ENCODE measurements around the gene MAOB. TPM values are rescaled to one million over a fixed set of nuclear protein-coding genes. Genes with fewer than 3 reads are reported as not detected.

Gene MAOB
- polyA plus RNA-seq, 3 donors: not detected

DNA sequence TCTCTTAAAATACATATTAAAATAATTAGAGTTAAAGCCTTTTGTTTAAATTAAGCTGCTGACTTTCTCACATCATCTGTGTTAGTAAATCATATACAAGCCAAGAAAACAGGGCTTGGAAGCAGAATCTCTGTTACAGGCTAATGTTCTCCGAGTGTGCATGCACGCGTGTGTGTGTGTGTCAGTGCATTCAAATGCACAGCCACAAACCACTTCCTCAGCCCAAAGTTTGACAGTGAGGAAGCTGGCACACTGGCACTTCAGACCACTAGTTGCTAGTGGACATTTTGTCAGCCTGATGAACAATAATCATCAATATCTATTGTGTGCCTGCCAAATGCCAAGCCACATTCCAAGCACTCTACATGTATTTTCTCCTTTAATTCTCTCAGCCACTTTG, 5.6 kb downstream of the MAOB start:
- H3K4me1 Mint-ChIP-seq: no peaks in the 10 kb centered on the region
- H3K4me3 ChIP-seq (replicated peaks in 1 of 3; ENCODE audit: low read depth in 2 of 3, low read length in 3 of 3): no peak overlapping the region
- WGBS (ENCODE audit: insufficient coverage): no CpG with 5 or more reads among the region's 3 CpGs
- no peaks in the 10 kb centered on the region for H3K9me3 ChIP-seq (replicated peaks in 1 of 2; ENCODE audit: control insufficient read depth in 1 of 2, insufficient read depth in 1 of 2, low read length in 2 of 2)
- H3K4me3 Mint-ChIP-seq: no peak overlapping the region
- H3K27me3 Mint-ChIP-seq (ENCODE audit: low read depth in 3 of 3): peaks cover 4 to 12% (median 7%) of the 10 kb centered on the region in 3 donors
- H3K9ac ChIP-seq (ENCODE audit: insufficient read depth, low read length, poor library complexity, severe bottlenecking): no peak overlapping the region
- H3K27ac Mint-ChIP-seq: no peak overlapping the region
- DNase-seq: no peak
- no peaks in the 10 kb centered on the region for H3K36me3 ChIP-seq (replicated peaks in 1 of 2; ENCODE audit: control insufficient read depth in 1 of 2, insufficient read depth in 2 of 2, low read length in 2 of 2)
- H3K27me3 ChIP-seq (ENCODE audit: control insufficient read depth in 2 of 2, insufficient read depth in 2 of 2, low read length in 2 of 2): peaks cover 0 to 4% of the 10 kb centered on the region in 2 donors
- TF ChIP-seq, protein P1, sequence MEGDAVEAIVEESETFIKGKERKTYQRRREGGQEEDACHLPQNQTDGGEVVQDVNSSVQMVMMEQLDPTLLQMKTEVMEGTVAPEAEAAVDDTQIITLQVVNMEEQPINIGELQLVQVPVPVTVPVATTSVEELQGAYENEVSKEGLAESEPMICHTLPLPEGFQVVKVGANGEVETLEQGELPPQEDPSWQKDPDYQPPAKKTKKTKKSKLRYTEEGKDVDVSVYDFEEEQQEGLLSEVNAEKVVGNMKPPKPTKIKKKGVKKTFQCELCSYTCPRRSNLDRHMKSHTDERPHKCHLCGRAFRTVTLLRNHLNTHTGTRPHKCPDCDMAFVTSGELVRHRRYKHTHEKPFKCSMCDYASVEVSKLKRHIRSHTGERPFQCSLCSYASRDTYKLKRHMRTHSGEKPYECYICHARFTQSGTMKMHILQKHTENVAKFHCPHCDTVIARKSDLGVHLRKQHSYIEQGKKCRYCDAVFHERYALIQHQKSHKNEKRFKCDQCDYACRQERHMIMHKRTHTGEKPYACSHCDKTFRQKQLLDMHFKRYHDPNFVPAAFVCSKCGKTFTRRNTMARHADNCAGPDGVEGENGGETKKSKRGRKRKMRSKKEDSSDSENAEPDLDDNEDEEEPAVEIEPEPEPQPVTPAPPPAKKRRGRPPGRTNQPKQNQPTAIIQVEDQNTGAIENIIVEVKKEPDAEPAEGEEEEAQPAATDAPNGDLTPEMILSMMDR (IDR thresholded peaks at IDR 0.05): no peak
- H3K79me2 ChIP-seq (ENCODE audit: insufficient read depth, low read length): no peaks in the 10 kb centered on the region
- intact Hi-C loops (cut with micrococcal nuclease): no loop called here
- H3K4me1 ChIP-seq (ENCODE audit: control insufficient read depth in 1 of 2, insufficient read depth in 2 of 2, low read length in 2 of 2): no peaks in the 10 kb centered on the region
- H3K4me2 ChIP-seq (replicated peaks; ENCODE audit: extremely low read depth, low read length, poor library complexity, severe bottlenecking): no peak overlapping the region
- peaks cover 0 to 5% (median 1%) of the 10 kb centered on the region in 7 donors for H3K9me3 Mint-ChIP-seq
- no peaks in the 10 kb centered on the region for H4K20me1 ChIP-seq (ENCODE audit: insufficient read depth, low read length)
- no peak overlapping the region for H2AFZ ChIP-seq (ENCODE audit: insufficient read depth, low read depth, low read length, poor library complexity, severe bottlenecking)
- H3K36me3 Mint-ChIP-seq: no peaks in the 10 kb centered on the region
- no peak overlapping the region for H3K27ac ChIP-seq (ENCODE audit: low read depth in 1 of 2, low read length in 2 of 2)

- no peak overlapping the region for H3K4me3 Mint-ChIP-seq
- no peak for DNase-seq
- Histone ChIP-seq H3K27me3 (ENCODE audit: control insufficient read depth in 2 of 2, insufficient read depth in 2 of 2, low read length in 2 of 2) (no peaks in the 10 kb centered on the region), H3K27ac (ENCODE audit: low read depth in 1 of 2, low read length in 2 of 2) (no peak overlapping the region), H2AFZ (ENCODE audit: insufficient read depth, low read depth, low read length, poor library complexity, severe bottlenecking) (no peak overlapping the region), H3K4me1 (ENCODE audit: control insufficient read depth in 1 of 2, insufficient read depth in 2 of 2, low read length in 2 of 2) (no peaks in the 10 kb centered on the region), H3K4me3 (replicated peaks in 1 of 3; ENCODE audit: low read depth in 2 of 3, low read length in 3 of 3) (no peak overlapping the region), H3K9me3 (replicated peaks in 1 of 2; ENCODE audit: control insufficient read depth in 1 of 2, insufficient read depth in 1 of 2, low read length in 2 of 2) (no peaks in the 10 kb centered on the region), H3K79me2 (ENCODE audit: insufficient read depth, low read length) (no peaks in the 10 kb centered on the region), H3K9ac (ENCODE audit: insufficient read depth, low read length, poor library complexity, severe bottlenecking) (no peak overlapping the region), H4K20me1 (ENCODE audit: insufficient read depth, low read length) (no peaks in the 10 kb centered on the region), H3K4me2 (replicated peaks; ENCODE audit: extremely low read depth, low read length, poor library complexity, severe bottlenecking) (no peak overlapping the region), H3K36me3 (replicated peaks in 1 of 2; ENCODE audit: control insufficient read depth in 1 of 2, insufficient read depth in 2 of 2, low read length in 2 of 2) (no peaks in the 10 kb centered on the region)
- H3K9me3 Mint-ChIP-seq: peaks cover 0 to 9% (median 4%) of the 10 kb centered on the region in 7 donors
- H3K36me3 Mint-ChIP-seq: no peaks in the 10 kb centered on the region
- no peak overlapping the region for H3K27ac Mint-ChIP-seq
- peaks cover 5% of the 10 kb centered on the region for H3K4me1 Mint-ChIP-seq
- intact Hi-C loops (cut with micrococcal nuclease): no loop called here
- TF ChIP-seq, protein P1 (IDR thresholded peaks at IDR 0.05): no peak
- WGBS (ENCODE audit: insufficient coverage): 83% methylated on average over 1 of the region's 3 CpGs
- H3K27me3 Mint-ChIP-seq (ENCODE audit: low read depth in 3 of 3): peaks cover 0 to 4% (median 0%) of the 10 kb centered on the region in 3 donors
These were observed 11.4 kb downstream of the MAOB start for GRCh38 chrX:43870758-43871419.

Measured in CD14-positive monocyte (primary cell).